Stimulated activated CD8-positive, alpha-beta memory T cell treated with anti-CD3 and anti-CD28 coated beads, Interleukin-4, amount 100 ng/mL, for 48 hours (primary cell): Measurements from ENCODE around the gene KERA.

Experiments used
- DNase-seq: peaks from one replicate; pipeline ENCODE4 v3.0.0-alpha.2; 2020

KERA gene

GRCh38 chr12:91072931-91073330 is 15.1 kb upstream of the KERA start:
- no peak for DNase-seq

DNA sequence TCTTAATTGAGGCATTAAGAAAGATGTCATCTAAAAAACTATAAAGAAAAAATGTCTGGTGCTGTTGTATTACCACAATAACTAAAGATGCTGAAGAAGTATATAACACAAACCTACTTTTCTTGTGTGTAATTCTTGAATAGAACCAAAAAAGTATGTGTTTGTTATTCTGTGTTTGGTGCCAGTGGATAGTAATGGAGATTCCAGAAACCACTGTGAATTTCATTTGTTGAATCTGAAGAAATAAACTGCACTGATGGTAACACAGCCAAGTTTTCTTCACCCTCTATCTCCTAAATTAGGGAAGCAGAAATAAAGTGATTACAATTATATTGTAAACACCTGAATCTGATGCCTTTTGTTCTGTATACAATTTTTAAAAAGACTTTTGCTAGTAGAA is 13.1 kb upstream of the KERA start:
- DNase-seq, result no peak

- no peak for DNase-seq
These were observed 7.6 kb upstream of the KERA start for GRCh38 chr12:91065396-91065795.

DNA sequence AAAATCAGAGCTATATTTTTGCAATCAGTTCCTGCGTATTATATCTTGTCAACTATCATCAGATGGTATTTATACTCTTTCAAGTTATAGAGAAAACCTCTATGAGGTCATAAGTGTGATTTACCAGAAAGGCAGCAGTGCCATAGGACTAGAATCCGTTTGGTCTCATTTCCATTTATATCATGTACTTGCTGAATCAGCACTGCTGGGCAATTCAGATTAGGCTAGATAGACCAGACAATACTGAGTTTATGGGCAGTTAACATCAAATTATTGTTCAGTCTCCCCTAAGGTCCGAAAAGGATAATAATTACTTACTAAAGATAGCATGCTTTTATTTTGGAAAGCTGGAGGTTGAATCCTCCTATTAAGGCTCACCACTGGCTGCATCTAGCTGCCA is 6.8 kb upstream of the KERA start:
- no peak for DNase-seq

DNA sequence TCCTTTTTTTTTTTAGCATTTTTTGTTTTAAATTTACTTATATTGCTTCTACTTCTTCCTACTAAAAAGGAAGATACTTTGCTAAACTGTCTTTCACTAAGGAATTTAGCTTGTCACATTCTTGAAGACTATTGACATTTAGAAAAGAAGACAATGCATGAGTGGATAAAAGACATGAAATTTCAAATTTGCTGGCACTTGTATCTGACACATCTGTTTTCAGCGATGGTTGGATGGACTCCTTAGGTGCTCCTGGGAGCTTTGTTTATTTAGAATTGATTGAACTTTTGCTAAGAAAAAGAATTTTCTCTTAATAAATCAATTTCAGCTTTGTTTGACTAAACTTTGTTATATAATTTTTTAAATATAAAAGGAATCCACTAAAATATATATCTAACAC is 3.3 kb upstream of the KERA start:
- DNase-seq, result no peak

DNA sequence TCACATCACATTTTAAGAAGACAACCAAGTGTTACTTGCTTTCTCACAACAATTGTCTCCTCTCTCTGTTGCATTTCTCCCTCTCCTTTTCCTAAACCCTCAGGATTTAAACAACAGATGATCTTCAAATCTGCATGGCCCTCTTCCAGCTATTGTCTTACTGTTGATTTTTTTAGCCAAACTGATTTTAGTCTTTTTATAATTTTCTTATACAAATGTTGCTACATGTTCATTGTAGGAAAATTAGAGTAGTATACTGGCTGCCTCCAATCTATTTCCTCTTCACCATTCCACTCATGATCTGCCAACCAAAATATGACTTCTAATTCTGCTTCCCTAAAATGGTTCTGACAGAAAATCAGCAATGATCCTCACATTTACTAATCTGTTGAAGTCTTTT is 1.4 kb upstream of the KERA start:
- DNase-seq, result no peak

- no peak for DNase-seq
These were observed 962 bp upstream of the KERA start for GRCh38 chr12:91058786-91059185.

GRCh38 chr12:91056488-91056887 is 1.3 kb downstream of the KERA start:
- DNase-seq, result no peak

DNA sequence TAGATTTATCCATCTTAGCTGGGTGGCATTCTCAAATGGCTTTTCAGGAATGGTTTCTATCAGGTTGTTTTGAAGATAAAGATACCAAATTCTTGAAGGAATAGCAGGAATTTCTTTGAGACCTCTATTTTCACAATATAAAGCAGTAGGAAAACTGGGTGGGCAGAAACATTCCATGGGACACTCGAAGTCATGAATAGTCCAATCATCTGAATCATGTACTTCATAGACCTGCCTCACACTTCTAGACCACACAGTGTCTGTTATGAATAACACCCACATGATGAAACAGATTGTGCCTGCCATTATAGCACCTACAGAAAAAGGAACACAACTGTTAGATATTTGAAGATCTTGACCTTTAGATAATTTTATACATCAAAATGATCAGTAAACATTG is 1.8 kb downstream of the KERA start:
- DNase-seq, result no peak

GRCh38 chr12:91053951-91054715 is 3.7 kb downstream of the KERA start:
- no peak for DNase-seq

DNA sequence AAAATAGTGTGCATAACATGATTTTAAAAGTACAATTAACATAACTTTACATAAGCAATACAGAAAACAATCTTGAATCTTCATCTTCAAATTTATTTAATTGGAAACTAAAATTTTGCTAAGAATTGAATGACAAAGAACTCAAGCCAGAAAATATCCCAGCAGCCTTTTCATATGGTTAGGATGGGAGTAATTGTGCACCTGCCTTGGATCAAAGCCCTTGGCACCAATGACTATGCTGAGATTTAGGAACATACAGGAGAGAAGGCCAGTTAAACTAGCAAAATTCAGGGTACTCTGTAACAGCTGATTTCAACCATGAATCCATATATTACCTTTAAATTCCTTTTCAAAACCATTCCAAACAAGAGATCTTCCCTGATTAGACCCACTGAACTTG is 5.8 kb downstream of the KERA start:
- DNase-seq, result no peak

GRCh38 chr12:91044586-91044985 is 13.2 kb downstream of the KERA start:
- DNase-seq, result no peak

- no peak for DNase-seq
These were observed 14.4 kb downstream of the KERA start for GRCh38 chr12:91043408-91043807.

DNA sequence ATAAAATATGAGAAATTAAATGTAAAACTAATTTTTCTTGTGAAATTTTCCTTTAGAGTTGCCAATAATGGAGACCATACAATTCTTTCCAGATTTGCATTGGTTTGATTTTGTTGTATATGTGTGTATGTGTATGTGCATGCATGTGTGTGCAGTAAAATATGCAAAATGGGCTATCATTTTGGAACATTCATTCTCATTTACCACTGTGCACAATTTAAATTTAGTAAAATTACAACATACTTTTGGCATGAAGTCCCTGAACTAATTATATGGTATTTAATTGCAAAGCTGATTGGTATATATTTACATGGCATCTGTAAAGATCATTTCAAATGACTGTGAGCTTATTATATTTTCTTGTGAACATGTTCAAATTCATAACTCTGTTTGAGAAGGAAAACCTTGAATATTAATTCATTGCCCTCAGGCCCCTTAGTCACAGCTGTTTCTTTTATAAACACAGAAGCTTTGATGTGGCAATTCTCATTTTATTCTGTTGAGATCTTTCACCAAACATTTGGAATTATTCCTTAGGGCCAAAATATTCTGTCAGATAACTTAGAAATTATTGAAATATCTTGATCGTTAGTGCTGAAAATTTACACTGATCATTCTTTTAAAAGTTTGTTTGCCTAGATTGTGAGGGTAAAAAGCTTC is 17.6 kb downstream of the KERA start:
- no peak for DNase-seq

GRCh38 chr12:91037276-91037675 is 20.5 kb downstream of the KERA start:
- no peak for DNase-seq

- no peak for DNase-seq
These were observed 24.6 kb downstream of the KERA start for GRCh38 chr12:91033251-91033650.

DNA sequence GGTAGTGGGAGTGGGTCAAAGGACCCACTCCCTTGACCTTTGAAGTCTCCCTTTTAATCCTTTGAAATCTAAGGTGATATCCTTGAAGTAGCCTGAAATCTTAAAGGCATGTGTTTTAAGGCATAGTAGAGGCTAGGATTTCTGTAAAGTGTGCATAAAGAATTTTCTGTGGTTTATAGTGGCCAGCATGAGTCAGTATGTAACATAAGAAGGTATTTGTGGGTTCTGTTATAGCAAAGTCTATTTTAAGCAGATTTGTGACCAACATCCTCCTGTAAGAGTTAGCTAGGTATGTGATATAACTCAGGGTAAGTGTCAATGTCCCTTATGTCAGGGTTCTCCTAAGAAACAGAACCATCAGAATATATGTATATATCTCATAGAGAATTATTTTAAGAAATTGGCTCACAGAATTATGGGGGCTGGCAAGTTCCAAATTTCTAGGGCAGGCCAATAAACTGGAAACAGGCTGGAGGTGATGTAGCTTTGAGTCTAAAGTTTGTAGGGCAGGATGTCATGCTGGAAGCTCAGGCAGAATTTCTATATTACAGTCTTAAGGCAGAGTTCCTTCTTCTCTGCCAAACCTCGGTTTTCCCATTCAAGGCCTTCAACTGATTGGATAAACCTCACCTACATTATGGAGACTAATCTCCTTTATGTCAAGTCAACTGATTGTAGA is 34.4 kb downstream of the KERA start:
- DNase-seq, result no peak

- DNase-seq, result no peak
These were observed 36.7 kb downstream of the KERA start for GRCh38 chr12:91021076-91021475.

DNA sequence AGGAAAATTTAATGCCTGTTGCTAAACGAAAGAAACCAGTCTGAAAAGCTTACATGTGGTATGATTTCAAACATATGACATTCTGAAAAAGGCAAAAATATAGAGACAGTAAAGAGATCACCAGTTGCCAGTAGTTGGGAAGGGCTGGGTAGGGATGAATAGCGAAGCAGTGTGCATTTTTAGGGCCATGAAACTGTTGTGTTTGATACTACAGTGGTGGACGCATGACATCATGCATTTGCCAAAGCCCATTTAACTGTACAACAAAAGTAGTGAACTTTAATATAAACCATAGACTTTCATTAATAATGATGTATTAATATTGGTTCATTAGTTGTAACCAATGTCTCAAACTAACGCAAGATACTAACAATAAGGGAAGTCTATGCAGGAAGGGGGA is 38.4 kb downstream of the KERA start:
- DNase-seq, result no peak

DNA sequence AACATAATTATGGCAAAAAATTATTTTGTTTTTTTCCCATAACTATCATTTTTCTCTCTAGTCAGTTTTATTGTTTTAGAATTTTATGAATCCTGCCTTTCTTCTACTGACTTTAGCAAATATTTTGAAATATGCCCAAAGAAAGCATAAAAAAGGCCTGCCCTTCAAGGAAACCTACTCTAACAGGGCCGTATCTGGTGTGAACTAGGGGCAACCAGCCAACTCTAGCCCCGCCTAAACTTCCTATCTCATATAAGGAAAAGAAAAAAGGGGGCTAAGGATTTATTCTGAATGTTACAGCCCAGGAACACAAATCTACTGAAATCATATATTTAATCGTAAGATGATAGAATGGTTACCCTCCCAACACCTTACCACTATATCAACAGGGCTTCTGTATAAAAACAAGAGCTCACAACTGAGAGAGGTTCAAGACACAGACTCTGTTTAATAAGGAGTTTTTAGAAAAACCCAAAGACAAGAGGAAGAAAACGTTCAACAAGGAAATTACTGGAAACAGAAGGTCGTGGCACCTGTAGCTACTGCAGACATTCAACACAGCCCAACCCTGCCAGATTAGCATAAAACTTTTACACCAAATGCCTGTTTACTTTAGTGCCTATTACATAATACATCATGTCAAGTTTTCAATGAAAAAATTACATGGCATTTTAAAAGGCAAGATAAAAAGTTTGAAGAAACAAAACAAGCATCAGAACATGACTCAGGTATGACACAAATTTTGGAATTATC is 40.1 kb downstream of the KERA start:
- no peak for DNase-seq

DNA sequence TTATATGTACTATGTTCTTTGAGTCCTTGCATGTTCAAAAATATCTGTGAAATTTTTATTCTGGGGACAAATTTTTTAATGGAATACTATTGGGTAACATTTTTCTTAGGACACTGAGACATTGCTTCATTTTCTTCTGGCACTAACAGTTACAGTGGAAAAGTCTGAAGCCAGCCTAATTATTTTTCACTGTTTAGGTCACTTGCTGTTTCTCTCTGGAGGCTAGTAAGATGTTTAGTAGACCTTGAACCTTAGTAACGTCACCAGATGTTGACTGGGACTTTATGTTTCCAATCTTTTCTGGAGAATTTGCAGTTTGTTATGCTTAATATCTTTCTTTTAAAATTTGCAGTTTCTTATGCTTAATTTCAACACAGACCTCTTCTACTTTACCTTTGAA is 40.8 kb downstream of the KERA start:
- DNase-seq, result no peak

DNA sequence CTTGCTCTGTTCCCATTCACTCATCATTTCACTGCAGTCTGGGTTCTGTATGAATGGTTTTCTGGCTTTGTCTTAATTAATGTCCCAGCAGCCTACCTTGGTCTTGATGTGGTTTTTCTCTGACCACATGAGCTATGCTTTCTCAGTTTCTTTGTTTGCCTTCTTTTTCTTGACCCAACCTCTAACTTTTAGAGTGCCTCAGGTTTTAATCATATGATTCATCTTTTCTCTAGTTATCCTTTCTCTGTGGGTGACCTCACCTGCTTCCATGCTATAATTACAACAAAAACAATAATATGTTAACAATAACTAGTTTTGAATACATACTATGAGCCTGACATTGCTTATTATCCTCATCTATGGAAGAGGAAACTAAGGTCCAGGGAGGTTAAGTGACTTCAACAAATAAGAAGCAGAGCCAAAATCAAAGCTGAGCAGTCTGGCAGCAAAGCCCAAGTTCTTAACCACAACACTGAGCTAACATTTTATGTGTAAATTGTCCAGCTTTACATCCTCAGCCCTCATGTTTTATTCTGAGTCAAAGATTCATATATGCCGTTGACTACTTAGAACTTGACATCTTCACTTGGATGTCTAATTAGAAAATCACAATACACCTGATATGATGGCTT is 48.4 kb downstream of the KERA start:
- DNase-seq, result no peak
